ENCODE data around the gene SBNO2. TPM values are rescaled to one million over a fixed set of nuclear protein-coding genes. Genes with fewer than 3 reads are reported as not detected.

SBNO2 gene
- total RNA-seq, 3 donors from 2014 or later: 15.4 to 63.3 (median 43.9) TPM

GRCh38 chr19:1066251-1066747, 107.8 kb downstream of the SBNO2 start:
- no peak for DNase-seq (ENCODE audit: low spot score in 2 of 2)
- Histone ChIP-seq H3K27me3 (peaks cover 10 to 54% of the 10 kb centered on the region in 2 donors), H3K4me3 (peak overlapping the region; percentile 48 to 69 (median 49))

GRCh38 chr19:1065606-1066109, 108.4 kb downstream of the SBNO2 start:
- no peaks in the 10 kb centered on the region for H3K36me3 ChIP-seq
- TF ChIP-seq POLR2AphosphoS5 (IDR thresholded peaks at IDR 0.05): no peak
- TF ChIP-seq CTCF (IDR thresholded peaks at IDR 0.05): no peak
- no peak for TF ChIP-seq POLR2A (IDR thresholded peaks at IDR 0.05)
- DNase-seq (ENCODE audit: low spot score in 2 of 2): no peak
- peaks cover 9 to 19% of the 10 kb centered on the region in 2 donors for H3K4me1 ChIP-seq
- H3K9me3 ChIP-seq: no peaks in the 10 kb centered on the region
- H3K4me3 ChIP-seq: no peak overlapping the region
- intact Hi-C loops (cut with DNase I; ENCODE audit: low total_unique reads): no loop called here
- no peak overlapping the region for H3K27ac ChIP-seq
- peaks cover 5 to 48% of the 10 kb centered on the region in 2 donors for H3K27me3 ChIP-seq

More at GRCh38 chr19:1066251-1066747, 107.8 kb downstream of the SBNO2 start:
- H3K36me3 ChIP-seq: no peaks in the 10 kb centered on the region
- no peak overlapping the region for H3K27ac ChIP-seq
- no peaks in the 10 kb centered on the region for H3K9me3 ChIP-seq
- intact Hi-C loops (cut with DNase I; ENCODE audit: low total_unique reads): no loop called here
- H3K4me1 ChIP-seq: peaks cover 9 to 19% of the 10 kb centered on the region in 2 donors
- no peak for TF ChIP-seq CTCF (IDR thresholded peaks at IDR 0.05)
- TF ChIP-seq POLR2AphosphoS5 (IDR thresholded peaks at IDR 0.05): no peak
- no peak for TF ChIP-seq POLR2A (IDR thresholded peaks at IDR 0.05)

GRCh38 chr19:1064661-1065605, 109.1 kb downstream of the SBNO2 start:
- DNase-seq (ENCODE audit: low spot score in 2 of 2): no peak

GRCh38 chr19:1063909-1064660, 110.0 kb downstream of the SBNO2 start:
- Histone ChIP-seq H3K27ac (no peak overlapping the region), H3K4me3 (no peak overlapping the region), H3K36me3 (no peaks in the 10 kb centered on the region), H3K27me3 (peaks cover 2 to 36% of the 10 kb centered on the region in 2 donors), H3K4me1 (peaks cover 9 to 19% of the 10 kb centered on the region in 2 donors), H3K9me3 (peaks cover 7 to 12% of the 10 kb centered on the region in 2 donors)
- intact Hi-C loops (cut with DNase I; ENCODE audit: low total_unique reads): no loop called here
- DNase-seq (ENCODE audit: low spot score in 2 of 2): no peak
- TF ChIP-seq POLR2A (IDR thresholded peaks at IDR 0.05) (no peak), POLR2AphosphoS5 (IDR thresholded peaks at IDR 0.05) (no peak)

More at GRCh38 chr19:1064661-1065605, 109.1 kb downstream of the SBNO2 start:
- Histone ChIP-seq H3K9me3 (peaks cover 0 to 3% of the 10 kb centered on the region in 2 donors), H3K27me3 (peaks cover 5 to 43% of the 10 kb centered on the region in 2 donors), H3K36me3 (no peaks in the 10 kb centered on the region), H3K4me1 (peaks cover 9 to 19% of the 10 kb centered on the region in 2 donors), H3K27ac (no peak overlapping the region), H3K4me3 (peak overlapping the region in 1 of 3 donors; percentile 34)
- intact Hi-C loops (cut with DNase I; ENCODE audit: low total_unique reads): no loop called here
- TF ChIP-seq POLR2A (IDR thresholded peaks at IDR 0.05): no peak
- peak; percentile 75 to 85 (median 76) for TF ChIP-seq CTCF (IDR thresholded peaks at IDR 0.05)

All from breast epithelium (tissue), 4 donors.